Measurements from ENCODE around the gene PKD2L2.
"Not testable (repeated sequence)": the region's sequence is repeated elsewhere in the genome, so short reads cannot be mapped to it uniquely, and the experiment has no call there.

Gene PKD2L2

GRCh38 chr5:137888466-137888862, 793 bp upstream of the PKD2L2 start:
- no peak for DNase-seq (ENCODE audit: low read depth in 2 of 2)

- DNase-seq (ENCODE audit: low read depth in 2 of 2) = no peak
Measured at GRCh38 chr5:137890845-137891244, 1.6 kb downstream of the PKD2L2 start.

- no peak for DNase-seq (ENCODE audit: low read depth in 2 of 2)
Measured at GRCh38 chr5:137891849-137892248, 2.6 kb downstream of the PKD2L2 start.

GRCh38 chr5:137894586-137894985, 5.3 kb downstream of the PKD2L2 start:
- no peak for DNase-seq (ENCODE audit: low read depth in 2 of 2)

- no peak for DNase-seq (ENCODE audit: low read depth in 2 of 2)
Measured at GRCh38 chr5:137896560-137896959, 7.3 kb downstream of the PKD2L2 start.

GRCh38 chr5:137899493-137899892, 10.2 kb downstream of the PKD2L2 start:
- DNase-seq (ENCODE audit: low read depth in 2 of 2) = no peak

GRCh38 chr5:137901011-137901817, 12.0 kb downstream of the PKD2L2 start:
- DNase-seq (ENCODE audit: low read depth in 2 of 2) = no peak

- DNase-seq (ENCODE audit: low read depth in 2 of 2) = no peak
Measured at GRCh38 chr5:137902408-137903133, 13.3 kb downstream of the PKD2L2 start.

- DNase-seq (ENCODE audit: low read depth in 2 of 2) = no peak
Measured at GRCh38 chr5:137914758-137915157, 25.5 kb downstream of the PKD2L2 start.

- DNase-seq (ENCODE audit: low read depth in 2 of 2) = no peak
Measured at GRCh38 chr5:137916923-137917322, 27.7 kb downstream of the PKD2L2 start.

GRCh38 chr5:137921931-137922330, 32.7 kb downstream of the PKD2L2 start:
- no peak for DNase-seq (ENCODE audit: low read depth in 2 of 2)

- no peak for DNase-seq (ENCODE audit: low read depth in 2 of 2)
Measured at GRCh38 chr5:137923856-137924255, 34.6 kb downstream of the PKD2L2 start.

- no peak for DNase-seq (ENCODE audit: low read depth in 2 of 2)
Measured at GRCh38 chr5:137932800-137933199, 43.5 kb downstream of the PKD2L2 start.

- DNase-seq (ENCODE audit: low read depth in 2 of 2) = no peak
Measured at GRCh38 chr5:137933491-137933911, 44.2 kb downstream of the PKD2L2 start.

- no peak for DNase-seq (ENCODE audit: low read depth in 2 of 2)
Measured at GRCh38 chr5:137935190-137935589, 45.9 kb downstream of the PKD2L2 start.

GRCh38 chr5:137935694-137936093, 46.4 kb downstream of the PKD2L2 start:
- no peak for DNase-seq (ENCODE audit: low read depth in 2 of 2)

- no peak for DNase-seq (ENCODE audit: low read depth in 2 of 2)
Measured at GRCh38 chr5:137937994-137938750, 48.9 kb downstream of the PKD2L2 start.

- DNase-seq (ENCODE audit: low read depth in 2 of 2) = no peak
Measured at GRCh38 chr5:137938751-137939143, 49.5 kb downstream of the PKD2L2 start.

- DNase-seq (ENCODE audit: low read depth in 2 of 2) = no peak
Measured at GRCh38 chr5:137939331-137939730, 50.1 kb downstream of the PKD2L2 start.

- not testable (repeated sequence) for DNase-seq (ENCODE audit: low read depth in 2 of 2)
Measured at GRCh38 chr5:137944280-137944679, 55.0 kb downstream of the PKD2L2 start.

GRCh38 chr5:137945825-137946224, 56.6 kb downstream of the PKD2L2 start:
- DNase-seq (ENCODE audit: low read depth in 2 of 2) = no peak

GRCh38 chr5:137954131-137954879, 65.0 kb downstream of the PKD2L2 start:
- no peak for DNase-seq (ENCODE audit: low read depth in 2 of 2)

Data from stimulated activated CD8-positive, alpha-beta memory T cell treated with anti-CD3 and anti-CD28 coated beads, Interleukin-2, amount 100 ng/mL, for 1 hour (primary cell).